AG04450 (cell line): ENCODE data around the gene MBTD1. TPM values are rescaled to one million over a fixed set of nuclear protein-coding genes. Genes with fewer than 3 reads are reported as not detected.

Source experiments
- CTCF ChIA-PET: fragments of 300-600, 350-600 bp; formaldehyde crosslinking; extraction: SDS; loops from one replicate; lab custom pipeline; 2022; ENCODE audit warnings: antibody characterized with exemption, inconsistent platforms; lab: Charles Lee
- POLR2A ChIA-PET: fragments of 350-600 bp; formaldehyde crosslinking; extraction: SDS; loops from one replicate; lab custom pipeline; 2021; ENCODE audit warnings: antibody characterized with exemption, inconsistent platforms; lab: Yijun Ruan, JAX
- DNase-seq: peaks from one replicate; pipeline ENCODE4 v3.0.0-alpha.2; 2011; ENCODE audit warnings: low read depth, low spot score
- H3K27ac ChIP-seq: one replicate; pipeline ENCODE4 v1.5.1; 2012; ENCODE audit warnings: low read depth, low read length, control low read depth
- H3K27me3 ChIP-seq: one replicate; pipeline ENCODE4 v1.6.0; 2012; ENCODE audit warnings: low read length; ENCODE audit not compliant: control insufficient read depth, insufficient read depth
- H3K4me3 ChIP-seq: 2 replicates; pipeline ENCODE4 v1.5.1; 2011; ENCODE audit warnings: mild to moderate bottlenecking, low read depth, low read length, control low read depth
- H3K9me3 ChIP-seq: 2 replicates; pipeline ENCODE4 v1.5.1; 2012; ENCODE audit warnings: low read length; ENCODE audit not compliant: control insufficient read depth, insufficient read depth
- polyA plus RNA-seq: library from polyadenylated mRNA; depleted of rRNA; stranded (reverse); fragments of >200 nt; gene quantifications from 2 replicates; pipeline ENCODE4 v1.2.3, GENCODE V29; 2011
- TF ChIP-seq, protein P1 (sequence below): IDR thresholded peaks from 2 replicates; pipeline ENCODE4 v1.5.1; 2011; ENCODE audit warnings: low read depth, low read length, control low read depth, inconsistent platforms

The MBTD1 gene
- polyA plus RNA-seq, 1 experiment, result 10.2 TPM

DNA sequence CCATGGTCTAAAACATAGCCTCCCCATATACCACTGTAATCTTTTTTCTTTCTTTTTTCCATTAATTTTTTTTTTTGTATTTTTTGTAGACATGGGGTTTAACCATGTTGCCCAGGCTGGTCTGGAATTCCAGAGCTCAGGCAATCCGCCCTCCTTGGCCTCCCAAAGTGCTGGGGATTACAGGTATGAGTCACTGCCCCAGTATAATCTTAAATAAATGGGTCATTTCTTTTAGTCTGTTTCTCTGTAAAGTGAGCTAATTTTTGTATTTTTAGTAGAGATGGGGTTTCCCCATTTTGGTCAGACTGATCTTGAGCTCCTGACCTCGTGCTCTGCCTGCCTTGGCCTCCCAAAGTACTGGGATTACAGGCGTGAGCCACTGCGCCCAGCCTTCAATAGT is 112.2 kb downstream of the MBTD1 start:
- Histone ChIP-seq H3K9me3 (no peaks in the 10 kb centered on the region; the same call in 1 of the 2 replicates), H3K4me3 (no peak overlapping the region), H3K27ac (no peak overlapping the region), H3K27me3 (no peaks in the 10 kb centered on the region)
- ChIA-PET POLR2A (interaction anchor here (0.8 kb wide), 1 partner anchor 143 kb away, joined by 3 read pairs; no protein-coding TSS in a partner anchor), CTCF (interaction anchor here (7.4 kb wide), 1 partner anchor 145 kb away, joined by 204 read pairs; no protein-coding TSS in a partner anchor)
- no peak for DNase-seq
- TF ChIP-seq, protein P1, sequence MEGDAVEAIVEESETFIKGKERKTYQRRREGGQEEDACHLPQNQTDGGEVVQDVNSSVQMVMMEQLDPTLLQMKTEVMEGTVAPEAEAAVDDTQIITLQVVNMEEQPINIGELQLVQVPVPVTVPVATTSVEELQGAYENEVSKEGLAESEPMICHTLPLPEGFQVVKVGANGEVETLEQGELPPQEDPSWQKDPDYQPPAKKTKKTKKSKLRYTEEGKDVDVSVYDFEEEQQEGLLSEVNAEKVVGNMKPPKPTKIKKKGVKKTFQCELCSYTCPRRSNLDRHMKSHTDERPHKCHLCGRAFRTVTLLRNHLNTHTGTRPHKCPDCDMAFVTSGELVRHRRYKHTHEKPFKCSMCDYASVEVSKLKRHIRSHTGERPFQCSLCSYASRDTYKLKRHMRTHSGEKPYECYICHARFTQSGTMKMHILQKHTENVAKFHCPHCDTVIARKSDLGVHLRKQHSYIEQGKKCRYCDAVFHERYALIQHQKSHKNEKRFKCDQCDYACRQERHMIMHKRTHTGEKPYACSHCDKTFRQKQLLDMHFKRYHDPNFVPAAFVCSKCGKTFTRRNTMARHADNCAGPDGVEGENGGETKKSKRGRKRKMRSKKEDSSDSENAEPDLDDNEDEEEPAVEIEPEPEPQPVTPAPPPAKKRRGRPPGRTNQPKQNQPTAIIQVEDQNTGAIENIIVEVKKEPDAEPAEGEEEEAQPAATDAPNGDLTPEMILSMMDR, result no peak

- Histone ChIP-seq H3K4me3 (no peak overlapping the region), H3K9me3 (no peaks in the 10 kb centered on the region), H3K27ac (no peak overlapping the region), H3K27me3 (no peaks in the 10 kb centered on the region)
- ChIA-PET POLR2A (no interaction called here), CTCF (no interaction called here)
- DNase-seq, result no peak
- TF ChIP-seq, protein P1, result no peak
Measured at GRCh38 chr17:51144266-51145022, 115.4 kb downstream of the MBTD1 start.

- Histone ChIP-seq H3K27me3 (no peaks in the 10 kb centered on the region), H3K9me3 (no peaks in the 10 kb centered on the region), H3K4me3 (no peak overlapping the region), H3K27ac (no peak overlapping the region)
- ChIA-PET CTCF (interaction anchor here (0.7 kb wide), 1 partner anchor 10 kb away, joined by 4 read pairs; the partner anchor contains the start of gene NME1), POLR2A (no interaction called here)
- TF ChIP-seq, protein P1, result no peak
- DNase-seq, result no peak
Measured at GRCh38 chr17:51142597-51142996, 117.3 kb downstream of the MBTD1 start.

- CTCF ChIA-PET, result interaction anchor here (2.0 kb wide), 1 partner anchor 17 kb away, joined by 7 read pairs; the partner anchor contains the start of gene NME1
- POLR2A ChIA-PET, result no interaction called here
- DNase-seq, result no peak
- no peaks in the 10 kb centered on the region for H3K9me3 ChIP-seq
- H3K27me3 ChIP-seq, result no peaks in the 10 kb centered on the region
- TF ChIP-seq, protein P1, result no peak
- H3K4me3 ChIP-seq, result no peak overlapping the region
- no peak overlapping the region for H3K27ac ChIP-seq
Measured at GRCh38 chr17:51135956-51136355, 123.9 kb downstream of the MBTD1 start.

DNA sequence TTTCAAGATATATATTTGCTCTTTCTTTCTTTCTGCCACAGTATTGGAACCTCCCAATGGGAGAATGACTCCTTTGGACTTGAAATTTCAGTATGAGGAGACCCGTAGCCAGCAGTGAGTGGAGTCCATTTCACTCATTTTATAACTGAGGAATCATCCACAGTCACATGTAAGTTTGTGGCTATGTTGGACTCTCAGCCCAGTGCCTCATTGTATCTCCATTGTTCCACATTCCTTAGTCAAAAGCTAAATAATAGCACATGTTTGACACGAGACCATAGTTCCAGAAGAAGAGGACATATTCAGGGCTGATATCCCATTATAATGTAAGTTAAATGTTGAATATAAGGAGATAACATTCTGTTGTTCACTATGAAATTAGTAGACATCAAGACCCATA is 126.5 kb downstream of the MBTD1 start:
- ChIA-PET POLR2A (no interaction called here), CTCF (no interaction called here)
- H3K27me3 ChIP-seq, result no peaks in the 10 kb centered on the region
- no peaks in the 10 kb centered on the region for H3K9me3 ChIP-seq
- H3K4me3 ChIP-seq, result no peak overlapping the region
- no peak overlapping the region for H3K27ac ChIP-seq
- TF ChIP-seq, protein P1, result no peak
- DNase-seq, result no peak
